Panc1 (cell line): ENCODE measurements around the gene MS4A10. TPM values are rescaled to one million over a fixed set of nuclear protein-coding genes. Genes with fewer than 3 reads are reported as not detected.

Experiments used
- ATAC-seq: fragments of 200-7000 bp; cut with Tn5 transposase; 2 replicates; pipeline ENCODE4 v1.9.1; 2020; ENCODE audit warnings: mild to moderate bottlenecking, moderate library complexity
- BruUV-seq: library from RNA; stranded (reverse); fragments of 400-500 nt; replicated peaks from 2 replicates; lab custom pipeline; 2021; lab: Mats Ljungman, UMichigan
- CTCF ChIA-PET: fragments of 300-600 bp; sonication (Branson Sonifier 250); formaldehyde crosslinking; loops from one replicate; lab custom pipeline; 2022; ENCODE audit warnings: antibody characterized with exemption; lab: Charles Lee
- POLR2A ChIA-PET: fragments of 300-600 bp; sonication (Branson Sonifier 250); formaldehyde crosslinking; loops from one replicate; lab custom pipeline; 2022; ENCODE audit warnings: antibody characterized with exemption; lab: Charles Lee
- DNase-seq: peaks from one replicate; pipeline ENCODE4 v3.0.0-alpha.2; 2010; ENCODE audit warnings: low read depth, low spot score
- H3K27ac ChIP-seq: 2 replicates; pipeline ENCODE4 v1.5.1; 2011; ENCODE audit warnings: mild to moderate bottlenecking, low read length, inconsistent platforms
- H3K27me3 ChIP-seq: fragments of 200-500 bp; sonication (Bioruptor generic); 2 replicates; pipeline ENCODE4 v1.6.0; 2014; ENCODE audit warnings: low read length, inconsistent platforms; ENCODE audit not compliant: control insufficient read depth, insufficient read depth
- H3K36me3 ChIP-seq: fragments of 200-500 bp; sonication (Bioruptor generic); 2 replicates; pipeline ENCODE4 v1.5.1; 2014; ENCODE audit warnings: inconsistent platforms, mild to moderate bottlenecking, low read length, moderate library complexity; ENCODE audit not compliant: control insufficient read depth, insufficient read depth
- H3K4me1 ChIP-seq: 2 replicates; pipeline ENCODE4 v1.5.1; 2011; ENCODE audit warnings: inconsistent platforms, mild to moderate bottlenecking, low read length, moderate library complexity; ENCODE audit not compliant: control insufficient read depth, insufficient read depth
- H3K4me3 ChIP-seq, 2 experiments: 2 replicates each; pipeline ENCODE4 v1.5.1; 2011 to 2012; ENCODE audit warnings: low read depth in 2 of 2, low read length in 2 of 2, mild to moderate bottlenecking in 2 of 2, inconsistent platforms in 1 of 2, moderate library complexity in 1 of 2
- H3K9me3 ChIP-seq: fragments of 200-500 bp; sonication (Bioruptor generic); 2 replicates; pipeline ENCODE4 v1.5.1; 2014; ENCODE audit warnings: low read depth, mild to moderate bottlenecking, inconsistent platforms, low read length, moderate library complexity; ENCODE audit not compliant: control insufficient read depth, insufficient read depth
- POLR2AphosphoS5 ChIP-seq: IDR thresholded peaks from 2 replicates; pipeline ENCODE4 v1.6.1; 2012; ENCODE audit warnings: mild to moderate bottlenecking, low read depth, low read length, moderate library complexity
- SIN3A ChIP-seq: IDR thresholded peaks from 2 replicates; pipeline ENCODE4 v1.6.1; 2012; ENCODE audit warnings: low read depth, mild to moderate bottlenecking, low read length, moderate library complexity, borderline replicate concordance; ENCODE audit not compliant: insufficient read depth
- TCF7L2 ChIP-seq: IDR thresholded peaks from 2 replicates; pipeline ENCODE4 v1.6.1; 2011; ENCODE audit warnings: mild to moderate bottlenecking, low read depth, low read length, inconsistent platforms
- in situ Hi-C: cut with HindIII; loops from 2 replicates; pipeline ENCODE4 v1.10.0; 2016; ENCODE audit warnings: low sequenced_read_pairs, low pct_unique_long_range_greater_than_20kb
- intact Hi-C: fragments of 100-400 bp; cut with micrococcal nuclease; formaldehyde crosslinking; loops from one replicate; pipeline ENCODE4 v1.10.0; 2022; ENCODE audit not compliant: unreplicated experiment
- total RNA-seq: library from RNA; stranded (reverse); gene quantifications from one replicate; pipeline ENCODE4 v1.2.1, GENCODE V29; 2021; ENCODE audit not compliant: unreplicated experiment
- TF ChIP-seq, protein P1 (sequence below), 2 experiments: IDR thresholded peaks; 2 replicates each; pipeline ENCODE4 v1.6.1; 2011 to 2012; ENCODE audit warnings: low read depth in 2 of 2, control low read depth in 1 of 2, low read length in 1 of 2, mild to moderate bottlenecking in 1 of 2, moderate library complexity in 1 of 2; ENCODE audit not compliant: insufficient read depth in 1 of 2
- TF ChIP-seq, protein P2 (sequence below): fragments of 450-650 bp; IDR thresholded peaks from 2 replicates; pipeline ENCODE4 v1.5.1; 2017; ENCODE audit warnings: mild to moderate bottlenecking

Gene MS4A10
- total RNA-seq, 1 experiment from 2014 or later: not detected

DNA sequence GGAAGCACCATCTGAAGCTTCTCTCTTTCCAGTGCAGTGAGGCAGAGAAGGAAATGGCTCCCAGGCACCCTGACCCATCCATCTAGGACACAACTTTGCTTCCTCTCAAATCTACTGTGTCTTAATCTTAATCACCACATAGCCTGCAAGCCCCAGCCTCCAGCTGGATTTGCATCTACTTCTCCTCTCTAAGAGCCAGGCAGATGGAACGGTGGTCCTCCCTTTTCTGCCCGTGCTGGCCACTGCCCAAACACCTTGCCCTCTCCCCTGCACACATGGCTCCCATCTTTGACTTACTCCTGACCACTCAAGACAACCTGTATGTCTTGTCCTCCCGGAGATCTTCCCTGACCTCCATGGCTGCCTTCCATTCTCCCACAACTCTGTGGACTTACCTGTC lies 7.4 kb downstream of the MS4A10 start:
- no peak for TF ChIP-seq SIN3A
- TF ChIP-seq, protein P1, sequence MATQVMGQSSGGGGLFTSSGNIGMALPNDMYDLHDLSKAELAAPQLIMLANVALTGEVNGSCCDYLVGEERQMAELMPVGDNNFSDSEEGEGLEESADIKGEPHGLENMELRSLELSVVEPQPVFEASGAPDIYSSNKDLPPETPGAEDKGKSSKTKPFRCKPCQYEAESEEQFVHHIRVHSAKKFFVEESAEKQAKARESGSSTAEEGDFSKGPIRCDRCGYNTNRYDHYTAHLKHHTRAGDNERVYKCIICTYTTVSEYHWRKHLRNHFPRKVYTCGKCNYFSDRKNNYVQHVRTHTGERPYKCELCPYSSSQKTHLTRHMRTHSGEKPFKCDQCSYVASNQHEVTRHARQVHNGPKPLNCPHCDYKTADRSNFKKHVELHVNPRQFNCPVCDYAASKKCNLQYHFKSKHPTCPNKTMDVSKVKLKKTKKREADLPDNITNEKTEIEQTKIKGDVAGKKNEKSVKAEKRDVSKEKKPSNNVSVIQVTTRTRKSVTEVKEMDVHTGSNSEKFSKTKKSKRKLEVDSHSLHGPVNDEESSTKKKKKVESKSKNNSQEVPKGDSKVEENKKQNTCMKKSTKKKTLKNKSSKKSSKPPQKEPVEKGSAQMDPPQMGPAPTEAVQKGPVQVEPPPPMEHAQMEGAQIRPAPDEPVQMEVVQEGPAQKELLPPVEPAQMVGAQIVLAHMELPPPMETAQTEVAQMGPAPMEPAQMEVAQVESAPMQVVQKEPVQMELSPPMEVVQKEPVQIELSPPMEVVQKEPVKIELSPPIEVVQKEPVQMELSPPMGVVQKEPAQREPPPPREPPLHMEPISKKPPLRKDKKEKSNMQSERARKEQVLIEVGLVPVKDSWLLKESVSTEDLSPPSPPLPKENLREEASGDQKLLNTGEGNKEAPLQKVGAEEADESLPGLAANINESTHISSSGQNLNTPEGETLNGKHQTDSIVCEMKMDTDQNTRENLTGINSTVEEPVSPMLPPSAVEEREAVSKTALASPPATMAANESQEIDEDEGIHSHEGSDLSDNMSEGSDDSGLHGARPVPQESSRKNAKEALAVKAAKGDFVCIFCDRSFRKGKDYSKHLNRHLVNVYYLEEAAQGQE (IDR thresholded peaks at IDR 0.05; ENCODE audit: insufficient read depth in 1 of 2, low read depth in 2 of 2, low read length in 1 of 2): no peak
- no peak for TF ChIP-seq POLR2AphosphoS5
- no peak for TF ChIP-seq TCF7L2
- TF ChIP-seq, protein P2, sequence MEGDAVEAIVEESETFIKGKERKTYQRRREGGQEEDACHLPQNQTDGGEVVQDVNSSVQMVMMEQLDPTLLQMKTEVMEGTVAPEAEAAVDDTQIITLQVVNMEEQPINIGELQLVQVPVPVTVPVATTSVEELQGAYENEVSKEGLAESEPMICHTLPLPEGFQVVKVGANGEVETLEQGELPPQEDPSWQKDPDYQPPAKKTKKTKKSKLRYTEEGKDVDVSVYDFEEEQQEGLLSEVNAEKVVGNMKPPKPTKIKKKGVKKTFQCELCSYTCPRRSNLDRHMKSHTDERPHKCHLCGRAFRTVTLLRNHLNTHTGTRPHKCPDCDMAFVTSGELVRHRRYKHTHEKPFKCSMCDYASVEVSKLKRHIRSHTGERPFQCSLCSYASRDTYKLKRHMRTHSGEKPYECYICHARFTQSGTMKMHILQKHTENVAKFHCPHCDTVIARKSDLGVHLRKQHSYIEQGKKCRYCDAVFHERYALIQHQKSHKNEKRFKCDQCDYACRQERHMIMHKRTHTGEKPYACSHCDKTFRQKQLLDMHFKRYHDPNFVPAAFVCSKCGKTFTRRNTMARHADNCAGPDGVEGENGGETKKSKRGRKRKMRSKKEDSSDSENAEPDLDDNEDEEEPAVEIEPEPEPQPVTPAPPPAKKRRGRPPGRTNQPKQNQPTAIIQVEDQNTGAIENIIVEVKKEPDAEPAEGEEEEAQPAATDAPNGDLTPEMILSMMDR: no peak
- intact Hi-C loops (no loop called here), in situ Hi-C loops (no loop called here)
- ChIA-PET POLR2A (no interaction called here), CTCF (no interaction called here)
- H3K27ac ChIP-seq: no peak overlapping the region
- ATAC-seq (no peak), DNase-seq (no peak)
- H3K4me1 ChIP-seq: no peaks in the 10 kb centered on the region
- H3K27me3 ChIP-seq: no peaks in the 10 kb centered on the region
- no TSS peak for BruUV-seq
- no peak overlapping the region for H3K4me3 ChIP-seq
- H3K36me3 ChIP-seq: no peaks in the 10 kb centered on the region
- H3K9me3 ChIP-seq: no peaks in the 10 kb centered on the region

DNA sequence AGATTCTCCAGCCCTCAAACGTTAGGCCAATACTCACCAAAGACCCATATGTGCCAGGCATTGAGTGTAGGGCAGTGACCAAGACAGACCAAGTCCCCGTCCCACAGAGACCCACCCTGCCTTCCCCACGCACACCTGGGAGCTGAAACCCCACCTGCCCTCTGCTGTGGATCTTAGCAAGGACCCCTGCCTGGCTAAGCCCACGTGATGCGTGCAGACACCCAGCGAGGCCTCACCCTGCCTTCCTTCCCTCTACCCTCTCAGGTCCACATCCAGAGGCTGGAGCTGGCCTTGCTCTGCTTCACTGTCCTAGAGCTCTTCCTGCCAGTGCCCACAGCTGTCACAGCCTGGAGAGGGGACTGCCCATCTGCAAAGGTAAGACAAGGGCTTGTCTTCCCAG lies 10.2 kb downstream of the MS4A10 start:
- in situ Hi-C loops: no loop called here
- H3K27ac ChIP-seq: no peak overlapping the region
- H3K9me3 ChIP-seq: no peaks in the 10 kb centered on the region
- ChIA-PET POLR2A (no interaction called here), CTCF (no interaction called here)
- H3K36me3 ChIP-seq: no peaks in the 10 kb centered on the region
- intact Hi-C loops: no loop called here
- TF ChIP-seq, protein P2: no peak
- no peak for TF ChIP-seq TCF7L2
- TF ChIP-seq, protein P1 (IDR thresholded peaks at IDR 0.05; ENCODE audit: insufficient read depth in 1 of 2, low read depth in 2 of 2, low read length in 1 of 2): no peak
- TF ChIP-seq SIN3A: no peak
- TF ChIP-seq POLR2AphosphoS5: no peak
- BruUV-seq: no TSS peak
- no peaks in the 10 kb centered on the region for H3K4me1 ChIP-seq
- H3K4me3 ChIP-seq: no peak overlapping the region
- DNase-seq (no peak), ATAC-seq (no peak)
- peaks cover 4% of the 10 kb centered on the region; the same call in 1 of the 2 replicates for H3K27me3 ChIP-seq
